Endodermal cell (in vitro differentiated cells): ENCODE data around the gene COPRS. TPM values are rescaled to one million over a fixed set of nuclear protein-coding genes. Genes with fewer than 3 reads are reported as not detected.

Experiments used
- DNase-seq: peaks from one replicate; pipeline ENCODE4 v3.0.0-alpha.2; 2017
- H3K27ac ChIP-seq: 2 replicates; pipeline ENCODE4 v1.5.1; 2013; ENCODE audit warnings: mild to moderate bottlenecking, low read depth, low read length, moderate library complexity
- H3K27me3 ChIP-seq: 2 replicates; pipeline ENCODE4 v1.6.1; 2013; ENCODE audit warnings: mild to moderate bottlenecking, low read length, moderate library complexity; ENCODE audit not compliant: insufficient read depth, control insufficient read depth, poor library complexity, severe bottlenecking
- H3K36me3 ChIP-seq: 2 replicates; pipeline ENCODE4 v1.7.0; 2013; ENCODE audit warnings: mild to moderate bottlenecking, low read length, moderate library complexity; ENCODE audit not compliant: control insufficient read depth, insufficient read depth
- H3K4me1 ChIP-seq: one replicate; pipeline ENCODE4 v1.7.0; 2013; ENCODE audit warnings: low read length; ENCODE audit not compliant: control insufficient read depth, insufficient read depth
- H3K4me3 ChIP-seq: 2 replicates; pipeline ENCODE4 v1.5.1; 2013; ENCODE audit warnings: mild to moderate bottlenecking, low read length, moderate library complexity
- H3K9ac ChIP-seq: 2 replicates; pipeline ENCODE4 v1.6.1; 2013; ENCODE audit warnings: mild to moderate bottlenecking, low read length, moderate library complexity; ENCODE audit not compliant: poor library complexity, severe bottlenecking; ENCODE audit errors: extremely low read depth
- H3K9me3 ChIP-seq: 2 replicates; pipeline ENCODE4 v1.6.1; 2013; ENCODE audit warnings: mild to moderate bottlenecking, low read length, moderate library complexity; ENCODE audit not compliant: control insufficient read depth
- H3K27ac Mint-ChIP-seq: 2 replicates; pipeline ENCODE4 v1.8.0; 2020; ENCODE audit warnings: mixed read lengths
- H3K27me3 Mint-ChIP-seq: 2 replicates; pipeline ENCODE4 v1.8.0; 2021; ENCODE audit warnings: mild to moderate bottlenecking, mixed read lengths; ENCODE audit not compliant: insufficient read depth
- H3K36me3 Mint-ChIP-seq: 2 replicates; pipeline ENCODE4 v1.8.0; 2020; ENCODE audit warnings: low read depth, mixed read lengths
- H3K4me1 Mint-ChIP-seq: 2 replicates; pipeline ENCODE4 v1.8.0; 2020; ENCODE audit warnings: mixed read lengths
- H3K4me3 Mint-ChIP-seq: 2 replicates; pipeline ENCODE4 v1.8.0; 2020; ENCODE audit warnings: mild to moderate bottlenecking, moderate library complexity, mixed read lengths
- H3K9me3 Mint-ChIP-seq: 2 replicates; pipeline ENCODE4 v1.8.0; 2020; ENCODE audit warnings: mild to moderate bottlenecking, mixed read lengths
- WGBS, 2 experiments: methylation state at CpG; one replicate each; pipeline versions ENCODE4 v1.1.5 to v1.1.7; 2013; ENCODE audit warnings: missing lambda C conversion rate in 2 of 2, mixed read lengths in 1 of 2; ENCODE audit not compliant: insufficient coverage in 1 of 2, insufficient read length in 1 of 2; 5-methylcytosine and 5-hydroxymethylcytosine counted together
- total RNA-seq, 2 donors: library from RNA; stranded (reverse); fragmentation: NEBNext Ultra II Directional in 1 of 2; extraction: Animal tissue kit (Norgen Biotek cat#: 25700) in 1 of 2; gene quantifications; 2 replicates in 1 of 2; 3 replicates in 1 of 2; pipeline ENCODE4 v1.2.1, GENCODE V29; 2021
- TF ChIP-seq, protein P1 (sequence below): fragments of 200-600 bp; sonication (generic); conservative IDR thresholded peaks from 2 replicates; pipeline ENCODE4 v1.5.0; 2021; ENCODE audit warnings: antibody characterized with exemption, mild to moderate bottlenecking

Gene COPRS
- total RNA-seq, 2 donors from 2014 or later, result 44.3 to 51.7 TPM

DNA sequence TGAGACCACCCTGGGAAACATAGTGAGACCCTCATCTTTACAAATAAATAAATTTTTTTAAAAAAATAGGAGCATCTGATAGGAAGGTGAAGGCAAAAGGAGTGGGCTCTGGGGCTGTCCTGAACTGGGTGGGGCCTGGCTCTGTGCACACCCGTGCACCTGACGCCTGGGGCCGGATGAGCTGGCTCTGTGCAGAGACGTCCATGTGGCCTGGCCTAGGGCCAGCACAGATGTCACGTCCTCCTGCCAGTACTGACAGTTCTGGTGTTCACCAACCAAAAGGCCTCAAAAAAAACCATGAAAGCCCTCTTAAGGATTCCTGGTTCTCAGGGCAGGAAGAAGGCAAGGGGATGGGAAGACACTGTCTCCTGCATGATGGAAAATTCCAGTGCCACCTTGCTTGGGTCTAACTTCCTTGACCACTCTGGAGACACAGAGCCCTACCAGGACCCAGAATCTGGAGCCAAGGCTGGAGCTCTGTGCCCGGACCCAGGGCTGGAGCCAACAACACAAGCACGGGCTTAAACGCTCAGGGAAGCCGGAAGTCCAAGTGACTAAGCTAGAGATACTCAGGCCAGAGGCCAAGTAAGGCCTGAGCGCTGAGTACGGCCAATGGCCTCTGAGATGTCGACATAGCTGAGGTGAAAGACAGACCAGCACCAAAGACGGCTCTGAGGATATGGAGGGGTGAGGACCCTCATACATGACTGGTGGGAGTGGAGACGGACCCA lies 32.9 kb downstream of the COPRS start:
- Histone ChIP-seq H3K27me3 (no peaks in the 10 kb centered on the region), H3K4me3 (no peak overlapping the region), H3K27ac (no peak overlapping the region), H3K36me3 (no peaks in the 10 kb centered on the region), H3K9me3 (no peaks in the 10 kb centered on the region), H3K4me1 (no peaks in the 10 kb centered on the region), H3K9ac (no peak overlapping the region)
- Mint-ChIP-seq H3K4me1 (no peaks in the 10 kb centered on the region), H3K27me3 (no peaks in the 10 kb centered on the region), H3K27ac (no peak overlapping the region), H3K36me3 (no peaks in the 10 kb centered on the region), H3K9me3 (no peaks in the 10 kb centered on the region), H3K4me3 (no peak overlapping the region)
- 91 to 92% methylated on average over 8 to 14 of the region's 14 CpGs for WGBS, 2 experiments
- DNase-seq, result no peak
- TF ChIP-seq, protein P1, sequence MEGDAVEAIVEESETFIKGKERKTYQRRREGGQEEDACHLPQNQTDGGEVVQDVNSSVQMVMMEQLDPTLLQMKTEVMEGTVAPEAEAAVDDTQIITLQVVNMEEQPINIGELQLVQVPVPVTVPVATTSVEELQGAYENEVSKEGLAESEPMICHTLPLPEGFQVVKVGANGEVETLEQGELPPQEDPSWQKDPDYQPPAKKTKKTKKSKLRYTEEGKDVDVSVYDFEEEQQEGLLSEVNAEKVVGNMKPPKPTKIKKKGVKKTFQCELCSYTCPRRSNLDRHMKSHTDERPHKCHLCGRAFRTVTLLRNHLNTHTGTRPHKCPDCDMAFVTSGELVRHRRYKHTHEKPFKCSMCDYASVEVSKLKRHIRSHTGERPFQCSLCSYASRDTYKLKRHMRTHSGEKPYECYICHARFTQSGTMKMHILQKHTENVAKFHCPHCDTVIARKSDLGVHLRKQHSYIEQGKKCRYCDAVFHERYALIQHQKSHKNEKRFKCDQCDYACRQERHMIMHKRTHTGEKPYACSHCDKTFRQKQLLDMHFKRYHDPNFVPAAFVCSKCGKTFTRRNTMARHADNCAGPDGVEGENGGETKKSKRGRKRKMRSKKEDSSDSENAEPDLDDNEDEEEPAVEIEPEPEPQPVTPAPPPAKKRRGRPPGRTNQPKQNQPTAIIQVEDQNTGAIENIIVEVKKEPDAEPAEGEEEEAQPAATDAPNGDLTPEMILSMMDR, result no peak

DNA sequence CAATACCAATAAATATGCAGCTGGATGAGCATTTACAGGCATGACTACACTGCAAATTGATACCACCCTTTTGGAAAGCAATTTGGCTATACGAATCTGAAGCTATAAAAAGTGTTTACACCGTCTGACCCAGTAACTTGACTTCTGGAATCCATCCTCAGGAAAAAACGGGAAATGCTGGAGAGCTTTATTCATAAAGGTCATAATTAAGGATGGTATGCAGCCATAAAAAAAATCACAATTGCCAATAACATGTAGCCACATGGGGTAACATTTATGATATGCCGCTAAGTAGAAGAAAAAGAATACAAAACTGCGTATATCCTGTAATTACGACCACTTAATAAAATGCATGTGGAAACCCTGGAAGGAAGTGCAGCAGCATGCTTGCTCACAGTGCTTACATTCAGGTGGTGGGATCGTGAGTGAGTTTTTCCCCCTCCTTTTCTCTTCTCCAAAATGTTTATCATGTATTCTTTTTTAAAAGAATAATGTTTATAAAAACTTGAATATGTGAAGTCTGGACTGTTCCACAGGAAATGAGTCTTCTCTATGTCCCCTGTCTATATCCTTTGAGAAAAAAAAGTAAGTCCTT lies 34.2 kb downstream of the COPRS start:
- Histone ChIP-seq H3K4me1 (no peaks in the 10 kb centered on the region), H3K27me3 (no peaks in the 10 kb centered on the region), H3K4me3 (no peak overlapping the region), H3K9me3 (no peaks in the 10 kb centered on the region), H3K9ac (no peak overlapping the region), H3K27ac (no peak overlapping the region), H3K36me3 (no peaks in the 10 kb centered on the region)
- no peak overlapping the region for H3K4me3 Mint-ChIP-seq
- no peaks in the 10 kb centered on the region for H3K9me3 Mint-ChIP-seq
- TF ChIP-seq, protein P1, result no peak
- H3K4me1 Mint-ChIP-seq, result no peaks in the 10 kb centered on the region
- H3K27ac Mint-ChIP-seq, result no peak overlapping the region
- no peak for DNase-seq
- H3K27me3 Mint-ChIP-seq, result no peaks in the 10 kb centered on the region
- H3K36me3 Mint-ChIP-seq, result no peaks in the 10 kb centered on the region
- 93 to 95% methylated on average over 6 of the region's 7 CpGs for WGBS, 2 experiments

DNA sequence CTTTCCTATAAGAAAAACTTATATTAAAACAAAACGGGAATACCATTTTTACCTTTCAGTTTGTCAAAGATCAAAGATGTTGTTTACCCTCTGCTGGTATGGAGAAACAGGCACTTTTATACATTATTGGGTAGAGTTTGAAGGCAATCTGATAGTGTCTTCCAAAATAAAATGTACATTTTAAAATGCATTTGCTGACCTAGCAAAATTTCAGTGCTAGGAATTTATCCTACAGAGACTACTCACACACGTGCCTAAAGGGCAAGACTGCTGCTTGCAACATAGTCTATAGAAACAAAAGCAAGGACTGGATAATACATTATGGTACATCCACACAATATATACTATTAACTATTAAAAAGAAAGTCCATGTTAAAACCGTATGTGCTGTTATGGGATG lies 36.0 kb downstream of the COPRS start:
- Mint-ChIP-seq H3K4me3 (no peak overlapping the region), H3K9me3 (no peaks in the 10 kb centered on the region), H3K27me3 (no peaks in the 10 kb centered on the region), H3K36me3 (no peaks in the 10 kb centered on the region), H3K27ac (no peak overlapping the region), H3K4me1 (no peaks in the 10 kb centered on the region)
- H3K27ac ChIP-seq, result no peak overlapping the region
- H3K4me3 ChIP-seq, result no peak overlapping the region
- TF ChIP-seq, protein P1, result no peak
- no peaks in the 10 kb centered on the region for H3K9me3 ChIP-seq
- no peak for DNase-seq
- 81 to 100% methylated on average over 2 to 3 of the region's 3 CpGs for WGBS, 2 experiments
- H3K9ac ChIP-seq, result no peak overlapping the region
- no peaks in the 10 kb centered on the region for H3K4me1 ChIP-seq
- H3K27me3 ChIP-seq, result no peaks in the 10 kb centered on the region
- H3K36me3 ChIP-seq, result no peaks in the 10 kb centered on the region
